ENCODE data around the gene CAPN8.

Gene CAPN8

DNA sequence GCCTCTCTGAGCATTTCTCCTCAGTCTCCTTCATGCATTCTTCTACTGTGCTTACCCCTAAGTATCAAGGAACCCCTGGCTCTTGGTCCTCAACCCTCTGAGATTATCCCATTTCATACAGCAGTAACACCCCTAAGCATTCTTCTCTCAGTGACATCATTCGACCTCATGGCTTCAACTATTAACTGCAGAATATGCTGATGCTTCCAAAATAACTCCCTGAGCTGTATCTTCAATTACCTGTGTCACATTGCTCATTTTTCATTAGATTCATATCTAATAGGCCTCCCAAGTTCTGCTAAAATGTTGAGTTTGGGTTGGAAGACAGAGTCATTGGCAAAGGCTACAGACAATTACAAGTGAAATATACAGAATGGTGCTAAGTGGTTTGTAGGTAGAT is 7.5 kb downstream of the CAPN8 start:
- DNase-seq, result no peak
- no peaks in the 10 kb centered on the region for H3K27me3 ChIP-seq (replicated peaks; ENCODE audit: control insufficient read depth, insufficient read depth, low read length, poor library complexity, severe bottlenecking)
- no peak overlapping the region for H3K4me3 ChIP-seq (ENCODE audit: insufficient read depth, low read depth, low read length, poor library complexity, severe bottlenecking)
- no peaks in the 10 kb centered on the region for H3K9me3 ChIP-seq (ENCODE audit: control insufficient read depth, low read length)
- H3K4me1 ChIP-seq (ENCODE audit: control insufficient read depth, insufficient read depth, low read length, poor library complexity, severe bottlenecking), result no peaks in the 10 kb centered on the region
- H3K27ac ChIP-seq (ENCODE audit: insufficient read depth, low read length, poor library complexity, severe bottlenecking), result no peak overlapping the region
- H3K36me3 ChIP-seq (ENCODE audit: control insufficient read depth, insufficient read depth, low read length), result no peaks in the 10 kb centered on the region

DNA sequence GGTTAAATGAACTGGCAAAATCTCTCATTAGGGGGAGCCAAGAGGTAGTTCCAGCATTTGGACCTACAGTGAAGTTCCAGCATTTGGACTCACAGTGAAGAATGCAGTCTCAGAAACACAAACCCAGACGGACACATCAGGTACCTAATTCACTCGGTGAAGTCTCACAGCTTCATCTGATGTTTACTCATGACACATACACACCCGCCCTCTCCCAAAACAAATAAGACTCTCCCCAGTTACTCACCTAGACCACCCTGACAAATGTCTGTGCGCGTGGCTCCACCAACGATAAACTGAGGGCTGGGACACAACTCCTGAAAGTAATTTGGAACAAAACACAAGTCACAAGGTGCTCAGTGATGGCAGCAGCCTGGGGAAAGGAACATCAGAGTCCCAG is 11.4 kb downstream of the CAPN8 start:
- Histone ChIP-seq H3K27ac (ENCODE audit: insufficient read depth, low read length, poor library complexity, severe bottlenecking) (no peak overlapping the region), H3K27me3 (replicated peaks; ENCODE audit: control insufficient read depth, insufficient read depth, low read length, poor library complexity, severe bottlenecking) (no peaks in the 10 kb centered on the region), H3K36me3 (ENCODE audit: control insufficient read depth, insufficient read depth, low read length) (no peaks in the 10 kb centered on the region), H3K9me3 (ENCODE audit: control insufficient read depth, low read length) (no peaks in the 10 kb centered on the region), H3K4me1 (ENCODE audit: control insufficient read depth, insufficient read depth, low read length, poor library complexity, severe bottlenecking) (no peaks in the 10 kb centered on the region), H3K4me3 (ENCODE audit: insufficient read depth, low read depth, low read length, poor library complexity, severe bottlenecking) (no peak overlapping the region)
- DNase-seq, result no peak

DNA sequence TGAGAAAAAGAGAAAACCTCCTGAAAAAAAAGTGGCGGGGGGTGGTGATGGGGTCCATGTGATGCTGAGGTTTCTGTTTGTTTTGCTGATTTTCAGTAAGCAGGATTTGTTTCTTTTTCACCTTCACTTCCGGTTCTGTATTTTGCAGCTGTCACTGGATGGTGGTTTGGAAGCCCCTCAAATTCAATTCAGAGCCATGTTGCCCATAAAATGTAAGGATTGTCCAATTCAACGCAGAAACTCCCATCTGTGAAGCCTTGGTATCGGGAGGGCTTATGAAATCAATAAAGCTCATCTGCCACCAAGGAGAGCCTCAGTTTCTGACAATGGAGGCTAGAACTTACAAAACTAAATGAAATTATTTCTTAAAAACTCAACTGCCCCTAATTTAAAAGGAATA is 12.1 kb downstream of the CAPN8 start:
- Histone ChIP-seq H3K27me3 (replicated peaks; ENCODE audit: control insufficient read depth, insufficient read depth, low read length, poor library complexity, severe bottlenecking) (no peaks in the 10 kb centered on the region), H3K4me3 (ENCODE audit: insufficient read depth, low read depth, low read length, poor library complexity, severe bottlenecking) (no peak overlapping the region), H3K36me3 (ENCODE audit: control insufficient read depth, insufficient read depth, low read length) (no peaks in the 10 kb centered on the region), H3K9me3 (ENCODE audit: control insufficient read depth, low read length) (no peaks in the 10 kb centered on the region), H3K27ac (ENCODE audit: insufficient read depth, low read length, poor library complexity, severe bottlenecking) (no peak overlapping the region), H3K4me1 (ENCODE audit: control insufficient read depth, insufficient read depth, low read length, poor library complexity, severe bottlenecking) (no peaks in the 10 kb centered on the region)
- DNase-seq, result no peak

DNA sequence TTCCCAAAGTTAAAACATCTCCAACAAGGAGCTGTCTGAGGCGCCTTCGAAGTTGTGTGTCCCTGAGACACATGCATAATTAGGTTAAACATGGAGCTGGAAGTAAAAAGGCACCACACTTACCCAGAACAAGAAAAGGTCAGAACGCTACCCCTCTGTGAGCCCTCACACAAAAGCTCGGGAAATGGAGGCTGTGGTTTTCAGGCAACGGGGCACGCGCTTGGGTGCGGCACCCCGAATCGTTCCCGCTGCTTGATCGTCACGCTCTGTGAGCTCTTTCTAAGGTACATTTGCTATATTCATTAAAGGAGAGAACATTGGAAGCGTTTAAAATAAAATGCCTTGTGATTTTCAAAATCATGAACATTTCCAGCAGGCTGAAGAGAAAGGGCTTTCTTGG is 12.5 kb downstream of the CAPN8 start:
- Histone ChIP-seq H3K4me1 (ENCODE audit: control insufficient read depth, insufficient read depth, low read length, poor library complexity, severe bottlenecking) (no peaks in the 10 kb centered on the region), H3K9me3 (ENCODE audit: control insufficient read depth, low read length) (no peaks in the 10 kb centered on the region), H3K36me3 (ENCODE audit: control insufficient read depth, insufficient read depth, low read length) (no peaks in the 10 kb centered on the region), H3K4me3 (ENCODE audit: insufficient read depth, low read depth, low read length, poor library complexity, severe bottlenecking) (no peak overlapping the region), H3K27ac (ENCODE audit: insufficient read depth, low read length, poor library complexity, severe bottlenecking) (no peak overlapping the region), H3K27me3 (replicated peaks; ENCODE audit: control insufficient read depth, insufficient read depth, low read length, poor library complexity, severe bottlenecking) (no peaks in the 10 kb centered on the region)
- DNase-seq, result no peak

DNA sequence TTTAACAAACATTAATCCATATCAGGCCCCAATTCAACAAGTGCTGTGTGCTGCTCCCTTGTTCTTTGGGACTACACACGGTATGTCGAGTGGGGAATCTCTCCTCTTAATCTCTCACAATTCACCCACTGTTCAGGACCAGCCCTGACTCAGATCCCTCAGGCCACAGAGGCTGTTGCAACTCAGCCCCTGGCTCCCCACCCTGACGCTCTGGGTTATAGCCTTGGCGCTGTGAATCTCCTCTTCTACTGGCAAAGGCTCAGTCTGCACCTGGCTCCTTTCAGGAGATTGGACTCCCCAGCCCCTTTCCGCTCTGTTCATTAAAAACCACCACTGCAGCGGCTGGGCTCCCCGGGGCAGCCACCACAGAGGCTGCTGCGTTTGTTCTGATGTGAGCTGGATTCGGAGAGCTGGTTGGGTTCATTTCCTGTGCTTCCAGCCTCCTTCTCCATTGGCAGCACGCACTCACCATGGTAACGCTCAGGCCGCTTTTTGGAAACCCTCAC is 13.0 kb downstream of the CAPN8 start:
- Histone ChIP-seq H3K4me3 (ENCODE audit: insufficient read depth, low read depth, low read length, poor library complexity, severe bottlenecking) (no peak overlapping the region), H3K9me3 (ENCODE audit: control insufficient read depth, low read length) (no peaks in the 10 kb centered on the region), H3K27ac (ENCODE audit: insufficient read depth, low read length, poor library complexity, severe bottlenecking) (no peak overlapping the region), H3K36me3 (ENCODE audit: control insufficient read depth, insufficient read depth, low read length) (no peaks in the 10 kb centered on the region), H3K4me1 (ENCODE audit: control insufficient read depth, insufficient read depth, low read length, poor library complexity, severe bottlenecking) (no peaks in the 10 kb centered on the region), H3K27me3 (replicated peaks; ENCODE audit: control insufficient read depth, insufficient read depth, low read length, poor library complexity, severe bottlenecking) (no peaks in the 10 kb centered on the region)
- no peak for DNase-seq

DNA sequence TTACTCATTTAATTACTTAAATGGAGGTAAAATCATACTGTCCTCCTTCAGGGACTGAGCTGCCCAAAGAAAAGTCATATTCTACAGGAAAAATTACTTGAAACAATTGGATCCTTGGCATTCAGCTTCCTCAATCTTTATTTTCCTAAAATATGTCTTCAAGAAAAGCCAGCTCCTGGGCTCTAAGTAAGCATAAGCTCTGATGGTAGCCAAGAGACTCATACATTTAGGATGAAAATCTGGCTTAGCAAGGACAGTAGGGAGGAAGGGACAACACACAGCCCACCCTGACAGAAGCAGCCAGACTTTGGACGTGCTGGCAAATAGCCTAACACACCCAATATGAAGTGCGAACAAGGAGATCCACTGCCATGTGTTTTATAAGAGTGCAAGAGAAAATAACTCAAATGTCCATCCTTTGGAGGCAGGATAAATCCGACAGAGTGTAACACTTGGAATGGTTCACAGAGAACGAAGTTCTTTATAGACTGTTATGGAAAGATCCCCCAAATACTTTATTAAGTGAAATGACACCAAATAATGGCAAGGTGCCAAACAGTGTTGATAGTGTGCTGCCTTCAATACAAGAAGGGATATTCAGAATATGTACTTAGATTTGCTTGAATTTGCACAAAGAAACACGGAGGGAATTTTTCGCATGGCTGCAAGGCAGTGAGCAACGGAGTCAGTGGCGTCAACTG is 14.1 kb downstream of the CAPN8 start:
- no peaks in the 10 kb centered on the region for H3K36me3 ChIP-seq (ENCODE audit: control insufficient read depth, insufficient read depth, low read length)
- no peak overlapping the region for H3K27ac ChIP-seq (ENCODE audit: insufficient read depth, low read length, poor library complexity, severe bottlenecking)

DNA sequence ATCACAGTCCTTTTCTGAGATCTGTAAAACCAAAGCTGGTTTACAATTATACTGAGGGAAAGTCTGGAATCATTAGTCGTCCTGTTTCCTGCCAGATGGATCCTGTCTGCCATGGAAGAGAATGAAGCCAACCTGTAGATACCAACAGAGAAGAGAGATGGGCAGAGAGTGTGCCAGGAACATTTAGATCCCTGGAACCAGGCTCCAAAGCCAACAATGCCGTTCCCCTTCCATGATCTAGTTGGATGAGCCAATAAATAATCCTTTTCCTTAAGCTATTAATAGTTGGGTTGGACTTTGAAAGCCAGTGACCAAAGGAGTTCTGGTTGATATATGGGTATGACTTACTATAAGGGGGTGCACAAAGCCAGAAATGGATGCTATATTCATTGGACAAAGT is 15.0 kb downstream of the CAPN8 start:
- H3K36me3 ChIP-seq (ENCODE audit: control insufficient read depth, insufficient read depth, low read length), result no peaks in the 10 kb centered on the region
- H3K9me3 ChIP-seq (ENCODE audit: control insufficient read depth, low read length), result no peaks in the 10 kb centered on the region
- no peaks in the 10 kb centered on the region for H3K27me3 ChIP-seq (replicated peaks; ENCODE audit: control insufficient read depth, insufficient read depth, low read length, poor library complexity, severe bottlenecking)
- H3K27ac ChIP-seq (ENCODE audit: insufficient read depth, low read length, poor library complexity, severe bottlenecking), result no peak overlapping the region
- DNase-seq, result no peak
- no peaks in the 10 kb centered on the region for H3K4me1 ChIP-seq (ENCODE audit: control insufficient read depth, insufficient read depth, low read length, poor library complexity, severe bottlenecking)
- H3K4me3 ChIP-seq (ENCODE audit: insufficient read depth, low read depth, low read length, poor library complexity, severe bottlenecking), result no peak overlapping the region

More for the DNA sequence above, 14.1 kb downstream of the CAPN8 start:
- DNase-seq, result no peak
- Histone ChIP-seq H3K4me3 (ENCODE audit: insufficient read depth, low read depth, low read length, poor library complexity, severe bottlenecking) (no peak overlapping the region), H3K4me1 (ENCODE audit: control insufficient read depth, insufficient read depth, low read length, poor library complexity, severe bottlenecking) (no peaks in the 10 kb centered on the region), H3K27me3 (replicated peaks; ENCODE audit: control insufficient read depth, insufficient read depth, low read length, poor library complexity, severe bottlenecking) (no peaks in the 10 kb centered on the region), H3K9me3 (ENCODE audit: control insufficient read depth, low read length) (no peaks in the 10 kb centered on the region)

DNA sequence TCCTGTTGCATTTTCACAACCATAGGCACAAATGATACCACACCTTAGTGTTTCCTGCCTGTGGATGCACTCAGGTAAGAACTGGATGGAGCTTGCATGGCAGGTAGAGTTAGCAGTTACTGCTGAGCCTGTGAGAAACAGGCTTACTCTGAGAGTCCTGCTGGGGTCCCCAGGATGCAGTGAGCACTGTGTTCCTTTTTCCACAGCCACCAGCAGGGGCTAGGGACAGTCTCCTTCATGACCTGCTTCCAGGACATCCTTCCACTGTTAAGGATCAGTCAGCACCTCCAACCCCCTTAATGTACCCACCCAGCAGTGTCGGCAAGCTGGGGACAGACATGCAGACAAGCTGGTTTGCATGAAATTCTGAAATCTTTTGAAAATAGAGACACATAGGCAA is 16.3 kb downstream of the CAPN8 start:
- Histone ChIP-seq H3K9me3 (ENCODE audit: control insufficient read depth, low read length) (no peaks in the 10 kb centered on the region), H3K27ac (ENCODE audit: insufficient read depth, low read length, poor library complexity, severe bottlenecking) (no peak overlapping the region), H3K4me1 (ENCODE audit: control insufficient read depth, insufficient read depth, low read length, poor library complexity, severe bottlenecking) (no peaks in the 10 kb centered on the region), H3K36me3 (ENCODE audit: control insufficient read depth, insufficient read depth, low read length) (no peaks in the 10 kb centered on the region), H3K27me3 (replicated peaks; ENCODE audit: control insufficient read depth, insufficient read depth, low read length, poor library complexity, severe bottlenecking) (no peaks in the 10 kb centered on the region), H3K4me3 (ENCODE audit: insufficient read depth, low read depth, low read length, poor library complexity, severe bottlenecking) (no peak overlapping the region)
- no peak for DNase-seq

DNA sequence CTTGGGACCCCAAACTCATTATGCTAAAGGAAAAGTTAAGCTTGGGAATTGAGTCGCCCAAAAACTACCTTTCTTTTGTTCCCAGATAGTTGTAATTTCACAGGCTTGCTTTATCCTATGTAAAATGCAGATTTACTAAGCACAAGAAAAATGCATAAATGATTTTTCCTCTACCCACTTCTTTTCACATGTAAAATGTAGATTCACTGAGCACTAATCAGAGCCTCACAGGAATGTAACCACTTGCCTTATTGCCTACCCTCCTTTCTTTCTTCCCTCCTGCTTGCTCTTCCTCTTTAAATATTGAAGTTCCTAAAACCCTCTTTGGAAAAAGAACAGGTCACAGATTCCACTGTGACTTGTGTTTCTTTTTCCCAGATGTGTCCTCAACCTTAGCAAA is 18.3 kb downstream of the CAPN8 start:
- H3K27ac ChIP-seq (ENCODE audit: insufficient read depth, low read length, poor library complexity, severe bottlenecking), result no peak overlapping the region
- no peak for DNase-seq
- H3K36me3 ChIP-seq (ENCODE audit: control insufficient read depth, insufficient read depth, low read length), result no peaks in the 10 kb centered on the region
- H3K27me3 ChIP-seq (replicated peaks; ENCODE audit: control insufficient read depth, insufficient read depth, low read length, poor library complexity, severe bottlenecking), result no peaks in the 10 kb centered on the region
- no peak overlapping the region for H3K4me3 ChIP-seq (ENCODE audit: insufficient read depth, low read depth, low read length, poor library complexity, severe bottlenecking)
- no peaks in the 10 kb centered on the region for H3K9me3 ChIP-seq (ENCODE audit: control insufficient read depth, low read length)
- no peaks in the 10 kb centered on the region for H3K4me1 ChIP-seq (ENCODE audit: control insufficient read depth, insufficient read depth, low read length, poor library complexity, severe bottlenecking)

DNA sequence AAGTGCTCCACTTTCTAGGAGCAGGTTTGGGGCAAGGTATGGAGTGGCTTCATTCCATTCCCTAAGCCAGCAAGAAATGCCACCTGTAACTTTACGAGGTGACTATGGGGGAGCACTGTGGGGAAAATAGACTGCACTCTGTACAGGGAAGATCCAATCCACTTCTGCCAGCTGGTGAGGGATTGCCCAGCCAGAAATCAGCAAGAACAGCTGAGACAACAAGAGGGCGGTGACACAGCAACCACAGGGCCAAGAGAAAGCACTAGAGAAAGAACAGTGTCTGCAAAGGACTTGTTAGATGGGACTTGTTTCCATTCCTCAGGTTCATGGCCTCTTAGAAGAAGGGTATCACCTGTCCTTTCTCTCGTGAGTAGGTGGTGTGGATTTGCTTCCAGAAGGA is 19.6 kb downstream of the CAPN8 start:
- Histone ChIP-seq H3K27ac (ENCODE audit: insufficient read depth, low read length, poor library complexity, severe bottlenecking) (no peak overlapping the region), H3K36me3 (ENCODE audit: control insufficient read depth, insufficient read depth, low read length) (no peaks in the 10 kb centered on the region), H3K9me3 (ENCODE audit: control insufficient read depth, low read length) (no peaks in the 10 kb centered on the region), H3K4me3 (ENCODE audit: insufficient read depth, low read depth, low read length, poor library complexity, severe bottlenecking) (no peak overlapping the region), H3K4me1 (ENCODE audit: control insufficient read depth, insufficient read depth, low read length, poor library complexity, severe bottlenecking) (no peaks in the 10 kb centered on the region), H3K27me3 (replicated peaks; ENCODE audit: control insufficient read depth, insufficient read depth, low read length, poor library complexity, severe bottlenecking) (no peaks in the 10 kb centered on the region)
- DNase-seq, result no peak

Measured in effector memory CD4-positive, alpha-beta T cell (primary cell).